OCI-LY7 (cell line): ENCODE results near the gene NFATC3.

Experiments used
- EZH2phosphoT487 ChIP-seq: fragments of 200-600 bp; sonication (generic); IDR thresholded peaks from 2 replicates; pipeline ENCODE4 v1.6.1; 2018; ENCODE audit warnings: low read depth, borderline replicate concordance, mild to moderate bottlenecking, mixed run types, antibody characterized with exemption, low read length, moderate library complexity, mixed read lengths
- TF ChIP-seq, protein P1 (sequence below): fragments of 200-600 bp; sonication (generic); conservative IDR thresholded peaks from 2 replicates; pipeline ENCODE4 v1.5.1; 2014; ENCODE audit warnings: mild to moderate bottlenecking, antibody characterized with exemption, low read length, moderate library complexity, mixed read lengths

- TF ChIP-seq, protein P1, sequence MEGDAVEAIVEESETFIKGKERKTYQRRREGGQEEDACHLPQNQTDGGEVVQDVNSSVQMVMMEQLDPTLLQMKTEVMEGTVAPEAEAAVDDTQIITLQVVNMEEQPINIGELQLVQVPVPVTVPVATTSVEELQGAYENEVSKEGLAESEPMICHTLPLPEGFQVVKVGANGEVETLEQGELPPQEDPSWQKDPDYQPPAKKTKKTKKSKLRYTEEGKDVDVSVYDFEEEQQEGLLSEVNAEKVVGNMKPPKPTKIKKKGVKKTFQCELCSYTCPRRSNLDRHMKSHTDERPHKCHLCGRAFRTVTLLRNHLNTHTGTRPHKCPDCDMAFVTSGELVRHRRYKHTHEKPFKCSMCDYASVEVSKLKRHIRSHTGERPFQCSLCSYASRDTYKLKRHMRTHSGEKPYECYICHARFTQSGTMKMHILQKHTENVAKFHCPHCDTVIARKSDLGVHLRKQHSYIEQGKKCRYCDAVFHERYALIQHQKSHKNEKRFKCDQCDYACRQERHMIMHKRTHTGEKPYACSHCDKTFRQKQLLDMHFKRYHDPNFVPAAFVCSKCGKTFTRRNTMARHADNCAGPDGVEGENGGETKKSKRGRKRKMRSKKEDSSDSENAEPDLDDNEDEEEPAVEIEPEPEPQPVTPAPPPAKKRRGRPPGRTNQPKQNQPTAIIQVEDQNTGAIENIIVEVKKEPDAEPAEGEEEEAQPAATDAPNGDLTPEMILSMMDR, result no peak
- TF ChIP-seq EZH2phosphoT487, result no peak
Observed at GRCh38 chr16:68216240-68216639, 131.1 kb downstream of the NFATC3 start.
